SK-N-SH treated with all-trans-retinoic acid at 6 μM for 48 hours (cell line): ENCODE data around the gene DBI.

Experiments
- ATAC-seq: fragments of 200-7000 bp; cut with Tn5 transposase; 3 replicates; pipeline ENCODE4 v1.9.1; 2020; ENCODE audit warnings: mild to moderate bottlenecking, moderate library complexity
- ARNTL ChIP-seq: fragments of 450-650 bp; formaldehyde crosslinking; IDR thresholded peaks from 2 replicates; pipeline ENCODE4 v1.5.0; 2020; ENCODE audit warnings: low read depth, mild to moderate bottlenecking, moderate library complexity, borderline replicate concordance
- BACH2 ChIP-seq: fragments of 250-450 bp; sonication (Bioruptor Pico); IDR thresholded peaks from 2 replicates; pipeline ENCODE4 v1.9.0; 2021; ENCODE audit warnings: mild to moderate bottlenecking, borderline replicate concordance
- CSDC2 ChIP-seq: fragments of 250-450 bp; sonication (Bioruptor Pico); IDR thresholded peaks from 2 replicates; pipeline ENCODE4 v1.5.0; 2020; ENCODE audit warnings: mild to moderate bottlenecking, moderate library complexity
- ESRRG ChIP-seq: fragments of 250-450 bp; sonication (Bioruptor Pico); IDR thresholded peaks from 2 replicates; pipeline ENCODE4 v1.6.1; 2021; ENCODE audit warnings: mild to moderate bottlenecking
- GLIS3 ChIP-seq: fragments of 250-450 bp; sonication (Bioruptor Pico); IDR thresholded peaks from 2 replicates; pipeline ENCODE4 v1.5.0; 2020; ENCODE audit warnings: mild to moderate bottlenecking, moderate library complexity
- ISL1 ChIP-seq: fragments of 250-450 bp; sonication (Bioruptor Pico); IDR thresholded peaks from 2 replicates; pipeline ENCODE4 v2.1.2; 2022; ENCODE audit warnings: mild to moderate bottlenecking, moderate library complexity
- OSR1 ChIP-seq: fragments of 250-450 bp; sonication (Bioruptor Pico); IDR thresholded peaks from 2 replicates; pipeline ENCODE4 v1.8.0; 2022; ENCODE audit warnings: moderate library complexity, mild to moderate bottlenecking, inconsistent platforms
- POU6F1 ChIP-seq: fragments of 250-450 bp; sonication (Bioruptor Pico); IDR thresholded peaks from 2 replicates; pipeline ENCODE4 v1.8.0; 2021; ENCODE audit warnings: low read depth, mild to moderate bottlenecking, moderate library complexity, borderline replicate concordance
- PPARA ChIP-seq: fragments of 250-450 bp; sonication (Bioruptor Pico); IDR thresholded peaks from 2 replicates; pipeline ENCODE4 v1.5.0; 2020; ENCODE audit warnings: mild to moderate bottlenecking, borderline replicate concordance
- RARB ChIP-seq: fragments of 250-450 bp; sonication (Bioruptor Pico); IDR thresholded peaks from 2 replicates; pipeline ENCODE4 v1.8.0; 2021; ENCODE audit warnings: mild to moderate bottlenecking, moderate library complexity
- TCF4 ChIP-seq: fragments of 250-450 bp; sonication (Bioruptor Pico); IDR thresholded peaks from 2 replicates; pipeline ENCODE4 v1.8.0; 2021; ENCODE audit warnings: mild to moderate bottlenecking, moderate library complexity, borderline replicate concordance
- TSHZ2 ChIP-seq: fragments of 250-450 bp; sonication (Bioruptor Pico); IDR thresholded peaks from 2 replicates; pipeline ENCODE4 v1.5.0; 2020; ENCODE audit warnings: mild to moderate bottlenecking, moderate library complexity
- ZC3H10 ChIP-seq: fragments of 250-450 bp; sonication (Bioruptor Pico); IDR thresholded peaks from 2 replicates; pipeline ENCODE4 v1.5.1; 2021; ENCODE audit warnings: mild to moderate bottlenecking, moderate library complexity
- ZFP3 ChIP-seq: fragments of 250-450 bp; sonication (Bioruptor Pico); IDR thresholded peaks from 2 replicates; pipeline ENCODE4 v1.5.0; 2020; ENCODE audit warnings: mild to moderate bottlenecking, moderate library complexity
- ZFP30 ChIP-seq: fragments of 450-650 bp; formaldehyde crosslinking; IDR thresholded peaks from 2 replicates; pipeline ENCODE4 v1.5.0; 2022; ENCODE audit warnings: mild to moderate bottlenecking, moderate library complexity
- ZNF565 ChIP-seq: fragments of 450-650 bp; formaldehyde crosslinking; conservative IDR thresholded peaks from 2 replicates; pipeline ENCODE4 v1.5.0; 2020; ENCODE audit warnings: low read depth, mild to moderate bottlenecking, moderate library complexity
- ZNF70 ChIP-seq: fragments of 450-650 bp; formaldehyde crosslinking; IDR thresholded peaks from 2 replicates; pipeline ENCODE4 v1.5.0; 2020; ENCODE audit warnings: mild to moderate bottlenecking, moderate library complexity
- ZNF8 ChIP-seq: fragments of 450-650 bp; formaldehyde crosslinking; IDR thresholded peaks from 2 replicates; pipeline ENCODE4 v1.5.0; 2020; ENCODE audit warnings: mild to moderate bottlenecking, moderate library complexity
- TF ChIP-seq, protein P1 (sequence below): fragments of 250-450 bp; sonication (Bioruptor Pico); IDR thresholded peaks from 2 replicates; pipeline ENCODE4 v1.5.1; 2021; ENCODE audit warnings: mild to moderate bottlenecking, moderate library complexity
- TF ChIP-seq, protein P2 (sequence below): fragments of 250-450 bp; sonication (Bioruptor Pico); IDR thresholded peaks from 2 replicates; pipeline ENCODE4 v1.5.1; 2020; ENCODE audit warnings: low read depth, mild to moderate bottlenecking, moderate library complexity
- TF ChIP-seq, protein P3 (sequence below): fragments of 250-450 bp; sonication (Bioruptor Pico); IDR thresholded peaks from 2 replicates; pipeline ENCODE4 v1.8.0; 2020; ENCODE audit warnings: mild to moderate bottlenecking, moderate library complexity, borderline replicate concordance

DBI gene

GRCh38 chr2:119327431-119327830 is 39.3 kb upstream of the DBI start (continued):
- TF ChIP-seq, protein P1, sequence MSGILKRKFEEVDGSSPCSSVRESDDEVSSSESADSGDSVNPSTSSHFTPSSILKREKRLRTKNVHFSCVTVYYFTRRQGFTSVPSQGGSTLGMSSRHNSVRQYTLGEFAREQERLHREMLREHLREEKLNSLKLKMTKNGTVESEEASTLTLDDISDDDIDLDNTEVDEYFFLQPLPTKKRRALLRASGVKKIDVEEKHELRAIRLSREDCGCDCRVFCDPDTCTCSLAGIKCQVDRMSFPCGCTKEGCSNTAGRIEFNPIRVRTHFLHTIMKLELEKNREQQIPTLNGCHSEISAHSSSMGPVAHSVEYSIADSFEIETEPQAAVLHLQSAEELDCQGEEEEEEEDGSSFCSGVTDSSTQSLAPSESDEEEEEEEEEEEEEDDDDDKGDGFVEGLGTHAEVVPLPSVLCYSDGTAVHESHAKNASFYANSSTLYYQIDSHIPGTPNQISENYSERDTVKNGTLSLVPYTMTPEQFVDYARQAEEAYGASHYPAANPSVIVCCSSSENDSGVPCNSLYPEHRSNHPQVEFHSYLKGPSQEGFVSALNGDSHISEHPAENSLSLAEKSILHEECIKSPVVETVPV (CRISPR knock-in tag): no peak
- TF ChIP-seq CSDC2 (CRISPR knock-in tag) (no peak), ISL1 (CRISPR knock-in tag) (no peak), OSR1 (CRISPR knock-in tag) (no peak), BACH2 (CRISPR knock-in tag) (no peak)
- TF ChIP-seq, protein P2, sequence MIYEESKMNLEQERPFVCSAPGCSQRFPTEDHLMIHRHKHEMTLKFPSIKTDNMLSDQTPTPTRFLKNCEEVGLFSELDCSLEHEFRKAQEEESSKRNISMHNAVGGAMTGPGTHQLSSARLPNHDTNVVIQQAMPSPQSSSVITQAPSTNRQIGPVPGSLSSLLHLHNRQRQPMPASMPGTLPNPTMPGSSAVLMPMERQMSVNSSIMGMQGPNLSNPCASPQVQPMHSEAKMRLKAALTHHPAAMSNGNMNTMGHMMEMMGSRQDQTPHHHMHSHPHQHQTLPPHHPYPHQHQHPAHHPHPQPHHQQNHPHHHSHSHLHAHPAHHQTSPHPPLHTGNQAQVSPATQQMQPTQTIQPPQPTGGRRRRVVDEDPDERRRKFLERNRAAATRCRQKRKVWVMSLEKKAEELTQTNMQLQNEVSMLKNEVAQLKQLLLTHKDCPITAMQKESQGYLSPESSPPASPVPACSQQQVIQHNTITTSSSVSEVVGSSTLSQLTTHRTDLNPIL: no peak

- no peak for TF ChIP-seq GLIS3 (CRISPR knock-in tag)
- no peak for TF ChIP-seq BACH2 (CRISPR knock-in tag)
- no peak for ATAC-seq
Observed at GRCh38 chr2:119332953-119333352, 33.8 kb upstream of the DBI start.

- ATAC-seq: no peak
- TF ChIP-seq RARB (CRISPR knock-in tag): no peak
- TF ChIP-seq ZFP30 (CRISPR knock-in tag): no peak
- no peak for TF ChIP-seq BACH2 (CRISPR knock-in tag)
- no peak for TF ChIP-seq TCF4 (CRISPR knock-in tag)
- TF ChIP-seq GLIS3 (CRISPR knock-in tag): no peak
- no peak for TF ChIP-seq ZFP3 (CRISPR knock-in tag)
- no peak for TF ChIP-seq ISL1 (CRISPR knock-in tag)
- TF ChIP-seq TSHZ2 (CRISPR knock-in tag): no peak
- no peak for TF ChIP-seq ZNF70 (CRISPR knock-in tag)
- no peak for TF ChIP-seq ZNF565 (CRISPR knock-in tag)
- TF ChIP-seq OSR1 (CRISPR knock-in tag): no peak
- TF ChIP-seq, protein P2: no peak
- no peak for TF ChIP-seq PPARA
- TF ChIP-seq ARNTL (CRISPR knock-in tag): no peak
- no peak for TF ChIP-seq ESRRG
- TF ChIP-seq, protein P3, sequence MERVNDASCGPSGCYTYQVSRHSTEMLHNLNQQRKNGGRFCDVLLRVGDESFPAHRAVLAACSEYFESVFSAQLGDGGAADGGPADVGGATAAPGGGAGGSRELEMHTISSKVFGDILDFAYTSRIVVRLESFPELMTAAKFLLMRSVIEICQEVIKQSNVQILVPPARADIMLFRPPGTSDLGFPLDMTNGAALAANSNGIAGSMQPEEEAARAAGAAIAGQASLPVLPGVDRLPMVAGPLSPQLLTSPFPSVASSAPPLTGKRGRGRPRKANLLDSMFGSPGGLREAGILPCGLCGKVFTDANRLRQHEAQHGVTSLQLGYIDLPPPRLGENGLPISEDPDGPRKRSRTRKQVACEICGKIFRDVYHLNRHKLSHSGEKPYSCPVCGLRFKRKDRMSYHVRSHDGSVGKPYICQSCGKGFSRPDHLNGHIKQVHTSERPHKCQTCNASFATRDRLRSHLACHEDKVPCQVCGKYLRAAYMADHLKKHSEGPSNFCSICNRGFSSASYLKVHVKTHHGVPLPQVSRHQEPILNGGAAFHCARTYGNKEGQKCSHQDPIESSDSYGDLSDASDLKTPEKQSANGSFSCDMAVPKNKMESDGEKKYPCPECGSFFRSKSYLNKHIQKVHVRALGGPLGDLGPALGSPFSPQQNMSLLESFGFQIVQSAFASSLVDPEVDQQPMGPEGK (CRISPR knock-in tag): no peak
- TF ChIP-seq ZNF8 (CRISPR knock-in tag): no peak
- TF ChIP-seq ZC3H10 (CRISPR knock-in tag): no peak
- TF ChIP-seq POU6F1 (CRISPR knock-in tag): no peak
Observed at GRCh38 chr2:119333360-119333759, 33.4 kb upstream of the DBI start.
